ENCODE measurements around the gene SMLR1. TPM values are rescaled to one million over a fixed set of nuclear protein-coding genes. Genes with fewer than 3 reads are reported as not detected.
A peak's percentile ranks its signal among the peaks of the same experiment; 100 is the strongest.

SMLR1 gene
- total RNA-seq, 1 donor from 2014 or later: not detected

DNA sequence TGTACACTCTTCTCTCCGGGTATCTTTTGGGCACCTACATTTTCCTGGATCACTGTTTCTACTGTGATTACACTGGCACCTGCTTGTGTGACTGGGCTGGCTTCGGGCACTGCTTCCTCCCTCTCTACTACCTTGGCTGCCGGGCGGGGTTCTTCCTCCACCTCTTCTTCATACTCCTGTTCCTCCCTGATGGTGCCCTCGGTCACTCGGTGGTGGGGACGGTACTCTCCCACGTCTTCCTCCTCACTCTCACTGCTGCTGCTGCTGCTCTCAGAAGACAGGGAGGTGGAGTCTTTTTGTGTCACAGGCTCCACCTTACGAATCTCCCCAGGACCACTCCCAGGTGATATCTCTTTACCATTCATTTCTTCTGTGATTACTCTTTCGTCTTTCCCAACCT, 42.5 kb downstream of the SMLR1 start:
- no peak for TF ChIP-seq CTCF (IDR thresholded peaks at IDR 0.05; ENCODE audit: insufficient read depth, low read length, poor library complexity, severe bottlenecking)
- no peak for DNase-seq (ENCODE audit: low read depth)

DNA sequence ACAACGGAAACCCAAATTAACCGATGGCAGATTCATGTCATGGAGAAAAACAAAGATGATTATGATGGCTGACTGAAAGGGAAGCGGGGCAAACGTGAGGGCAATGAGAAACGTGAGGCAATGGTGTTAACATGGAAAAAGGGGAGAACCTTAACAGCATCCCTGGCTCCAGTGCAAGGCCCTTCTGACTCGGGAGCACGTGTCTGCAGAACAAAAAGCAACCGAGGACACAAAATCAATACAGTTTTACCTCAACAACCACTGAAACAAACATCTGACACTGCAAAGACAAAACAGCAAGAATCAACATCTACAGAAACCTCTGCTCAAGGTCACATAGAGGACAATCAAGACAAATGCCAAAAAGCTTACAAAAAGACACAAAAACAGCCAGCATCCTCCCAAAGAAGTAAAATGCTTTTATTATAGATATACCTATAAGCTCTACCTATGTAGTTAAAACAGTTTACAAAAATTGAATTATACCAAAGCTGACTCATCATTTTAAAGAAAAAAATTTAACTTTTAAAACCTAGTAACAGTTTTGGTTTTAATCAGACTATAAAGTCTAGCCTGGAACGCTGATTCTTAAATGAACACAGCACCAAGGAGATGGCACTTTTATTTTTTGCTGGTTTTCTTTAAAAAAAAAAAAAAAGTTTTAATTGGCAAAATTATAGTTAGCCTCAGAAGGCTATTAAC, 43.1 kb downstream of the SMLR1 start:
- DNase-seq (ENCODE audit: low read depth): no peak
- no peak overlapping the region for H3K4me3 ChIP-seq (ENCODE audit: low read depth, low read length)
- H3K36me3 ChIP-seq (ENCODE audit: control insufficient read depth, insufficient read depth, low read length): peaks cover 2% of the 10 kb centered on the region
- TF ChIP-seq CTCF (IDR thresholded peaks at IDR 0.05; ENCODE audit: insufficient read depth, low read length, poor library complexity, severe bottlenecking): no peak
- H3K27me3 ChIP-seq (ENCODE audit: control insufficient read depth, insufficient read depth, low read length): no peaks in the 10 kb centered on the region

More for the DNA sequence above, 42.5 kb downstream of the SMLR1 start:
- Histone ChIP-seq H3K4me3 (ENCODE audit: low read depth, low read length) (no peak overlapping the region), H3K27me3 (ENCODE audit: control insufficient read depth, insufficient read depth, low read length) (no peaks in the 10 kb centered on the region), H3K36me3 (ENCODE audit: control insufficient read depth, insufficient read depth, low read length) (peaks cover 2% of the 10 kb centered on the region)

DNA sequence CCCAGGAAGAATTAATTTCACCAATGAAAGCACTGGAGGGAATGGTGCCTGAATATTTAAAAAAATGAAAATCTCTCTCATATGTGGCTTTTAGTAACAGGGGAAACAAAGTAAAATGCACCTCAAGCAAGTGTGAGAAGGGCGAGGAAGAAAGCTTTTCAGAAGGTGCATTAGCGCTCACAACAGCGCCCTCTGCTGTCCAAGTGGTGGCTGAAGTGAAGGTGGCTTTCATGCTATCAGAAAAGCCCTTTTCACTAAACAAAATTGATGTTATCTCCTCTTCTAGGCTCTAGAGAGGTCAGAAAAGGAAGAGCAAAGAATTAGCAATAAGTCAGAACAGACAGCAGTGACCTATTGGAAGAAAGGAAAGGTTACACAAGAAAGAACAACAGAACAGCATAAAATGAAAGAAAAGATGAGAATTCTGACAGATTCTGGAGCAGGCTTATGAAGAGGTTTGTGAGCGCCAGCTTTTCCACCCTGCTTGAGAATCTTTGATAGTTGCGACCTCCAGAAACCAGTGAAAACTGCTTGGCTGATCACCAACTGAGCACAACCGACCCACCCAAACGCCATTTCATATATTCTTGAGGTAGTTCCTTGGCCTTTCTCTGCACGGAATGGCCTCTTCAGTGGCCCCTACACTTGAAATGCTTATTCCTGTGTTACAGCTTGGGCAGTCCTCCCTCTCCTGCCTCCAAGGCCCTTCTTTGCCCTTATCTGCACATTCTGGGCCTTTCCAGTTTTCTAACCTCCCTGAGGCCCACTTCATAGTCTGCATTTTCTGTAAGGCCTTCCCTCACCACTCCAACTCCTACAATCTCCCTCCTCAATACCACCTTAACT, 45.3 kb downstream of the SMLR1 start:
- TF ChIP-seq CTCF (IDR thresholded peaks at IDR 0.05; ENCODE audit: insufficient read depth, low read length, poor library complexity, severe bottlenecking): peak; percentile 94
- no peaks in the 10 kb centered on the region for H3K27me3 ChIP-seq (ENCODE audit: control insufficient read depth, insufficient read depth, low read length)
- H3K4me3 ChIP-seq (ENCODE audit: low read depth, low read length): no peak overlapping the region
- peaks cover 2% of the 10 kb centered on the region for H3K36me3 ChIP-seq (ENCODE audit: control insufficient read depth, insufficient read depth, low read length)
- no peak for DNase-seq (ENCODE audit: low read depth)

- Histone ChIP-seq H3K27me3 (ENCODE audit: control insufficient read depth, insufficient read depth, low read length) (no peaks in the 10 kb centered on the region), H3K36me3 (ENCODE audit: control insufficient read depth, insufficient read depth, low read length) (peaks cover 2% of the 10 kb centered on the region), H3K4me3 (ENCODE audit: low read depth, low read length) (no peak overlapping the region)
- DNase-seq (ENCODE audit: low read depth): no peak
- TF ChIP-seq CTCF (IDR thresholded peaks at IDR 0.05; ENCODE audit: insufficient read depth, low read length, poor library complexity, severe bottlenecking): no peak
These were observed 46.5 kb downstream of the SMLR1 start for GRCh38 chr6:130873746-130874145.

GRCh38 chr6:130879826-130880225, 52.6 kb downstream of the SMLR1 start:
- Histone ChIP-seq H3K36me3 (ENCODE audit: control insufficient read depth, insufficient read depth, low read length) (no peaks in the 10 kb centered on the region), H3K4me3 (ENCODE audit: low read depth, low read length) (no peak overlapping the region), H3K27me3 (ENCODE audit: control insufficient read depth, insufficient read depth, low read length) (no peaks in the 10 kb centered on the region)
- no peak for DNase-seq (ENCODE audit: low read depth)
- TF ChIP-seq CTCF (IDR thresholded peaks at IDR 0.05; ENCODE audit: insufficient read depth, low read length, poor library complexity, severe bottlenecking): no peak

Measured in kidney epithelial cell (primary cell).